IMR-90 (cell line): ENCODE data around the gene KIF22.

Experiments
- CTCF ChIP-seq: conservative IDR thresholded peaks from 2 replicates; pipeline ENCODE4 v1.5.1; 2012; ENCODE audit warnings: mild to moderate bottlenecking, low read depth, low read length, improper control_type of control experiment
- MAZ ChIP-seq: IDR thresholded peaks from 2 replicates; pipeline ENCODE4 v1.6.1; 2012; ENCODE audit warnings: low read depth, mild to moderate bottlenecking, low read length, improper control_type of control experiment, moderate library complexity, borderline replicate concordance
- MXI1 ChIP-seq: IDR thresholded peaks from 2 replicates; pipeline ENCODE4 v1.6.1; 2012; ENCODE audit warnings: low read depth, mild to moderate bottlenecking, low read length, moderate library complexity, borderline replicate concordance
- USF2 ChIP-seq: fragments of 150-350 bp; IDR thresholded peaks from 2 replicates; pipeline ENCODE4 v1.6.1; 2017; ENCODE audit warnings: mild to moderate bottlenecking, antibody characterized with exemption, low read length, low read depth

GRCh38 chr16:29806641-29807425 lies 16.3 kb downstream of the KIF22 start:
- TF ChIP-seq CTCF (no peak), USF2 (no peak), MAZ (no peak; the same call in 1 of the 2 replicates), MXI1 (no peak)
